HG03139 (cell line): Measurements from ENCODE around the gene SPPL3.

Experiments used
- ATAC-seq: cut with Tn5 transposase; IDR thresholded peaks from one replicate; pipeline ENCODE4 v1.9.1; 2021; ENCODE audit not compliant: unreplicated experiment

SPPL3 gene

GRCh38 chr12:120791669-120792176 is 112.4 kb downstream of the SPPL3 start:
- no peak for ATAC-seq

- no peak for ATAC-seq
Measured at GRCh38 chr12:120790114-120790513, 114.0 kb downstream of the SPPL3 start.

DNA sequence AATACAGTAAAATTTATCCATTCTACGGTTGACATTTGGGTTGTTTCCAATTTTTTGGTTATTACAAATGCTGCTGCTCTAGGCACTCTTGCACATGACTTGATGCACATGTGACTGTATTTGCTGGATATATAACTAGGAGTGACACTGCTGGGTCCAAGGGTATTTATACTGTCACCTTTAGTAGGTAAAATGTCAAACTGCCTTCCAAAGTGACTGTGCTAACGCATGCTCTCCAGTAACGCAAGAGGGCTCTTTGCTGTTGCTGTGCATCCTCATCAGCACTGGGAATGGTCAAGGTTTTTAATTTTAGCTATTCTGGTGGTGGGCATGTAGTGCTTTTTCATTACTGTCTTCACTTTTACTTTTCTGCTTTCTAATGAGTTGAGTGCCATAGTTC is 116.3 kb downstream of the SPPL3 start:
- no peak for ATAC-seq

GRCh38 chr12:120784804-120785203 is 119.4 kb downstream of the SPPL3 start:
- no peak for ATAC-seq

DNA sequence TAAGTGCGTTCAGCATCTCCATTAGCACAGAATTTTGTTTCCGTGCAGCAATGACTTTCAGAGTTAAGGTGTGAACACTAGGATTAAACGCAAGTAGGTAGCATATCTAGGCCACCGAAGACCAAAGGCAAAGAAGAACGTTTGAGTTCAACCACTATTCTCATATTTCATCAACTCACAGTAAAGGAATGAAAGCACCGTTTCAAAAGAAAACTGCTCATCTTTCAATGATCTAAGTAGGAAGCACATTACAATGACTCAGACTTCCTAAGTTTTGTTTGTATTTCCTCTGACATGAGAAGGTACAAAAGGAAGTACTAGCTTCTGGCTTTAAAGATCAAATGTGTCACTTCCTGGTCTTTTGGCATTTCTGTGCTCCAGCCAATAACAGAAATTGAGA is 121.0 kb downstream of the SPPL3 start:
- no peak for ATAC-seq

- ATAC-seq, result no peak
Measured at GRCh38 chr12:120775862-120776552, 128.2 kb downstream of the SPPL3 start.

DNA sequence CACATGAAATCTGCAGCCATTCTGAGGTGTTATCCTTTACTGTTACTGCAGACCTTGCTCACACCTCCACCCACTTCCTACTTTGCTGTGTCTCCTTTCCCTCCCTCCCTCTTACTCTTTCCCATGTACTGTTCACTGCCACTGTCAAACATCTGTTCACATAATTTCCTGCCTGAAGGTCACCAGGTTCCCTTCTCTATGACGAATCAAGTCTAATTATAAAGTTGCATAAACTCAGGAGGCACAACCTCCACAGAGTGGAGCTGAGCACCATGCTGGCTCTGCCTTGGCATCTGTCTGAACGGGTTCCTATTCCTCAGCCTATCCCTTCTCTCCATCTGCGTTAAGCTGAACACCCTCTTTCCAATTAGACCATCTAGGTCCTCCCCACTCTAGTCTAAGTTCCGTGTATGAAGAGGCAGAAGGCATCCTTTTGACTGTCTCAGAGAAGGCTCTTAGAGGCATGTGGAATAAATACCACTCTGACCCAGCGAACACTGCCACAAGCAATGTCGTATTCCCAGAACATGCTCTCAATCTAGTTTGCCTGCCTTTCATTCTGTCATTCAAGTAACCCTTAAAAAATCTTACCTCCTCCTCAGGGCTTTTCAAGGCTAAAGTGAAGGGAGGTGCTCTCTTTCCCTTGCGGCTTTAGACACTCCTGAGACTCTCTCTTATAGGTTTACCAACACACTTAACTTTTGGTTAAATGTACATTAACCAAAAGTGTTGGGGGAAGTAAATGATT is 129.8 kb downstream of the SPPL3 start:
- no peak for ATAC-seq

- ATAC-seq, result no peak
Measured at GRCh38 chr12:120771097-120771496, 133.1 kb downstream of the SPPL3 start.

DNA sequence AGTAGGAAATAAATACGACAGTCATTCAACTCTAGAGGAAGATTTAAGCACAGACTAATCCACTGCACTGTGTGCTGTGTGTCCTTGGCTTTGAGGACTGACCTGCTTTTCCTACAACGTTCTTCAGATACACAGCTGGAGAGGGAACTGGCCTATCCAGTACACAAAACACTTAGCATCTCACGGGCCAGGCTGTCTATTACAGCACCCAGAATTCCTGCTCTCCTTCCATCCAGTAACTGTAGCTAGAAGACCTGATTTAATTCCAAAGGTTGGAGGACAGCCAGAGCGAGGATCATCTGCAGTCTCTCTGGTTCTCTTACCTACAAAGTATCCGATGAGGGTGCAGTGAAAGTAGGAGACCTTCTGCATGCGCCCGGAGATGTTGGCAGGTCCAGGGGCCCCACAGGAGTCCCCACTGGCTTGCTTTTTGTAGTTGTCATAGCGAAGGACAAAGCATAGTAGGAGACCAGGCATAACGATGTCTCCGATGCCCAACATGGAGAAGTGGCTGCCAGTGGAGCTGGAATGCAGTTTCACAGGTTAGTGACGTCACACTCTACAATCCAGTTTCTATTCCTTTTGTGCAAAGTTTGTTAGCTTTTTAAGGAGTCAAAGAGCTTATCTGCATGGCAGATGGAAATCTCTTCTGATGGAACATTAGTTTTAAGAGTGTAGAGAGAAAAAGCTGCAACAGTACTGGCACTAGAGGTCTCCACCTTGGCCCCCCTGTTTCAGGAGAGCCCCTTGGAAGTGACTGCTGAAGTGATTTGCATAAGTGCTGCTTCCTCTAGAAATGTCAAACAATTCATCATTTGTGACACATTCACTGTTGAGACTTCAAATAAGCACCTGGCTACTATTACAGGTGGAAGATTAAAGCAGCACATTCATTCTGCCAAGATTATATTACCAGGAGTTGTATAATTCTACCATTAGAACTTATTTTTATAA is 136.8 kb downstream of the SPPL3 start:
- no peak for ATAC-seq

DNA sequence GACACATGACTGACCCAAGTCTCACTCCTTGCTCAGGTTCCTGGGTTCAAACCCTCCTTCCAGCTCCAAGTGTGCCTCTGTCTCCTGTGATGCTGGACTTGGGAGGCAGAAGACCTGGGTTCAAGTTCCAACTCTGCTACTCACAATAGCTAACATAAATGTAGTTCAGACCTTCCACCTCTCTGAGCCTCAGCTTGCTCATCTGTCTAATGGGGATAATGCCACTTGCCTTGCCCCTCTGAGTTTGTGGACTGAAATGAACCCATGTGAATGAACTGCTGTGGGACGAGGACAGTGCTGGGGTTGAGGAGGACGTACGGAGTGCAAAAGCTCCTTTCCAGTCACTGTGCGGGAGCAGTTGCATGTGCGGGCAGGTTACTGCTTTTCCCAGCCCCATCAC is 137.6 kb downstream of the SPPL3 start:
- ATAC-seq, result no peak

DNA sequence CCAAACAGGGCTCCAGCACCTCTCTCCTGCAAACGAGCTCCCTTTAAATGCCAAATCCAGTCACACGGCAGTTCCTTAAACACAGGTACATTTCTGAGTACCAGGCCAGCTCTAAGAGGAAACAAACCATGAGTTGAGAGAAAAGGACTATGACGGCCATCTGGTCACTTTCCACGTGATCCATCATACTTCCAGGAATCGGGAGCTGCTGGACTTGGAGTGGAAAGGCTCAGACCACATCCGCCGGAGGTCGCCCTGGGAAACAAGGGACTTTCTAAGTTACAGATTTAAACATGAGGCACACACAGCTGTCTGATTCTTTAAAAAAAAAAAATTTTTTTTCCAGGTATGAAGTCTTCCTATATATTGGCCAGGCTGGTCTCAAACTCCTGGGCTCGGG is 139.3 kb downstream of the SPPL3 start:
- ATAC-seq, result no peak

DNA sequence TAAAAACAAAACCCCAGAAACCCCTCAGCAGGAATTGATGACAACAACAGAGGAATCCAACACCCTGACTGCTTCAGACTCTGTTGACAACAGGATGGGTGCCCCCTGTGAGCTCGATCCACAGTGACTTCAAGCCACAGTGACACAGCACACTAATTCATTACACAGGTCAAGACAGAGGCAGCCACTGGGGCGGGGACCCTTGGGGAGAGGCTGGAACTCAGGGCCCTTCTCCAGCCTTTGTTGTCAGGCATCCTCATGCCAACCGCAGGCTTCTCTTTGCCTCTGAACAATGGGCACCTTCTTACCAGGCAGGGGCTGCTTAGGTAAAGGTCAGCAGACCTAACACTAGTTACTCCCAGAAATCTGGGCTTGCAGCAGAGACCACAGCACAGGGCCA is 140.9 kb downstream of the SPPL3 start:
- ATAC-seq, result no peak

GRCh38 chr12:120762086-120762485 is 142.1 kb downstream of the SPPL3 start:
- no peak for ATAC-seq

DNA sequence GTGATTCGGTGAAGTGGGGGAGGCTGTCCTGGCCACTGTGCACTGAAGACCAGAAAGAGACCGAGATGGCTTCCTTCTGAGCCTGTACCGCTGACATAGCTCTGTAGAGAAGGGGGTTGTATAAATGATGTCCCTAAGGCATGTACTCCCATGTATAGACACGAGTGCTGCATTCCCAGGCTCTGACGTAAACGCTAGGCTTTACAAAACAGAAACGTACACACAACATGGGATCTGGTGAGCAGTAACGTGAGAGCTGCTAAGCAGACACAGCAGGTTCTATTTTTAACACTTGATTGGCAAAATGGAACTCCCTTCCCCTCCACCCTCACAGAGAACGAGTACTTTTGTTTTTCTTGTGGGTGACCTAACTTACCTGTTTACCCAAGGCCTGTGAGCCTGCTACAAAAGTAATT is 142.6 kb downstream of the SPPL3 start:
- no peak for ATAC-seq

- no peak for ATAC-seq
Measured at GRCh38 chr12:120760349-120761254, 143.6 kb downstream of the SPPL3 start.

DNA sequence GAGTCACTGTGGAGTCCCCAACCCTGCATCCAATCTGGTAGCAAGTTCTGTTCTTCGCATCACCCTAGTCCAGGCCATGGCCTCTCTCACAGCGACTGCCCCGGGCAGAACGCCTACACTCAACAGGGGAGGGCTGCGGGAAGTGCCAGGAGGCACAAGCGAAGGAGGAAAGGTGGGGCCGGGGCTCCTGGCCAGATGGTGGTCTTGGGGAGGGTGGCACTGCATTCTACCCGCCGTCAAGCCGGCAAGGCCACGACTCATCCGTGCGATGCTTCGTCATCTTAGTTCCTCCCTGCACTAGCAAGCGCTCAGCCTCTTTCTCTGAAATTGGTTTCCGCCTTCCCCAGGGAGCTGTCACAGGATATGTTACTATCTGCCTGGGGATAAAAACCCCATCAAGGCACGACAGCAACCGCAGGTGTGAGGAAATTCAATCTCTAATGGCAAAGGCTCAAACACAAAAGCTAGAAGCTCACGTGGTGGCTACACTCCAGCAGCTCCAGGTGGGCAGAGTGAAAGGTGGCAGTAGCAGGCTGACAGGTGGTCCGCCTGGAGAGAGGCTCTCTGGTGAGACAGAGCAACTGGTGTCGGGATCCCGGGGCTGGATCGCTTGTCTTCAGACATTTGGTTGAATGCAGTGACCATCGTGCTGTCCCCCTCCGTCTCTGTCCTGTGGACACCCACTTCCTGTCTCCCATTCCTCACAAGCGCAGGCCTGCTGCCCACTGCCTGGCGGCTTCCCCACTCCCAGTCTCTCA is 144.4 kb downstream of the SPPL3 start:
- ATAC-seq, result no peak

GRCh38 chr12:120758798-120759590 is 145.2 kb downstream of the SPPL3 start:
- ATAC-seq, result no peak

- no peak for ATAC-seq
Measured at GRCh38 chr12:120757949-120758348, 146.2 kb downstream of the SPPL3 start.
